PC-9 (cell line): ENCODE results near the gene NUDT16L1.

Experiments
- CTCF ChIP-seq: fragments of 200-600 bp; sonication (generic); conservative IDR thresholded peaks from 2 replicates; pipeline ENCODE4 v1.6.1; 2017; ENCODE audit warnings: mixed run types, antibody characterized with exemption, mild to moderate bottlenecking, moderate library complexity
- EZH2 ChIP-seq: fragments of 200-600 bp; sonication (generic); IDR thresholded peaks from 2 replicates; pipeline ENCODE4 v1.8.0; 2017; ENCODE audit warnings: antibody characterized with exemption, low read depth

DNA sequence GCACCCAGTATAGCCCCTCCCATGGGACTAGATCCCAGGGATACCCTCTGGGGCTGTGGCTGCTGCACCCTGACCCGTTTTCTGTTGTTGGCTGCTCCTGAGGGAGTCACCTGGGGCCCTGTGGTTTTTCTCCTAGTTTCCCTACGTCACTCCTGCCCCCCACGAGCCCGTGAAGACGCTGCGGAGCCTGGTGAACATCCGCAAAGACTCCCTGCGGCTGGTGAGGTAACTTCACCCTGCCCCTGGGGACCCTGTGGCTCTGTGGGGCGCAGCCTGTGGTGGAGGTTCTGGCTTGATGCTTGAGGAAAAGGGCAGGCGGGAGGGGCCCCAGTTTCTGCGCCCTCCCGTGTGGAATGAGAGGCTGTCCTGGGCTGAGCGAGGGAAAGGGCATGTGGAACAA is 41.5 kb upstream of the NUDT16L1 start:
- no peak for TF ChIP-seq CTCF
- TF ChIP-seq EZH2 = no peak
